SK-N-MC (cell line): ENCODE measurements around the gene DLG2.

Source experiments
- EZH2 ChIP-seq: fragments of 200-600 bp; sonication (generic); IDR thresholded peaks from one replicate; pipeline ENCODE4 v1.6.1; 2017; ENCODE audit warnings: antibody characterized with exemption
- POLR2AphosphoS5 ChIP-seq: IDR thresholded peaks from 2 replicates; pipeline ENCODE4 v1.6.1; 2012; ENCODE audit warnings: mild to moderate bottlenecking, low read depth, low read length, borderline replicate concordance

DNA sequence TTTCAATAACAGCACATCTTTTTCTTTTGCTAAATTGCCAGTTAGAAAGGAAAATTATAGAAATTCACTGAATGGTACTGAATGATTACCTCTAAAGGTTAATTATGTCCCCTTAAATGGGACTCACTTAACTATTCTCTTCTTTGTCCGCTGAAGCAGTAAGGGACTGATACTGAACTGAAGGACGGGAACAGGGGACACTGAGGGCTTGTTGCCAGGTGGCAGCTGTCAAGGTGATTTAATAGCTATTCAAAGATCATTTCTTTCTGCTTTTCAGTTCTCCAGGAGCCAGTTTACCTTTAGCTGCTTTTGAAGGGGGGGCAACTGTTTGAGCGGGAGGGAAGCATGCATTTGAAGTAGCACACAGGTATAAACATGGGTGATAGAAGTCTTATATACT lies 2015.5 kb downstream of the DLG2 start:
- TF ChIP-seq EZH2, result no peak
- no peak for TF ChIP-seq POLR2AphosphoS5
